Endothelial cell (in vitro differentiated cells): ENCODE results near the gene DNAI2. TPM values are rescaled to one million over a fixed set of nuclear protein-coding genes. Genes with fewer than 3 reads are reported as not detected.
A peak's percentile ranks its signal among the peaks of the same experiment; 100 is the strongest.

Source experiments
- DNase-seq: peaks from one replicate; pipeline ENCODE4 v3.0.0; 2021; ENCODE audit warnings: low spot score
- H3K27ac Mint-ChIP-seq: one replicate; pipeline ENCODE4 v1.8.0; 2021; ENCODE audit warnings: mixed read lengths, inconsistent platforms; ENCODE audit not compliant: unreplicated experiment
- H3K27me3 Mint-ChIP-seq: one replicate; pipeline ENCODE4 v1.8.0; 2021; ENCODE audit warnings: mild to moderate bottlenecking, moderate library complexity, mixed read lengths, inconsistent platforms; ENCODE audit not compliant: unreplicated experiment
- H3K36me3 Mint-ChIP-seq: one replicate; pipeline ENCODE4 v1.8.0; 2021; ENCODE audit warnings: mild to moderate bottlenecking, low read depth, mixed read lengths, inconsistent platforms; ENCODE audit not compliant: unreplicated experiment
- H3K4me1 Mint-ChIP-seq: one replicate; pipeline ENCODE4 v1.8.0; 2021; ENCODE audit warnings: mild to moderate bottlenecking, mixed read lengths, inconsistent platforms; ENCODE audit not compliant: unreplicated experiment
- H3K4me3 Mint-ChIP-seq: one replicate; pipeline ENCODE4 v1.8.0; 2021; ENCODE audit warnings: mild to moderate bottlenecking, mixed read lengths, inconsistent platforms; ENCODE audit not compliant: unreplicated experiment
- H3K9me3 Mint-ChIP-seq: one replicate; pipeline ENCODE4 v1.8.0; 2021; ENCODE audit warnings: mixed read lengths, inconsistent platforms; ENCODE audit not compliant: unreplicated experiment
- total RNA-seq: library from RNA; stranded (reverse); fragmentation: NEBNext Ultra II Directional; extraction: Animal tissue kit (Norgen Biotek cat#: 25700); gene quantifications from one replicate; pipeline ENCODE4 v1.2.1, GENCODE V29; 2021; ENCODE audit not compliant: unreplicated experiment
- TF ChIP-seq, protein P1 (sequence below): fragments of 200-600 bp; sonication (generic); IDR thresholded peaks from one replicate; pipeline ENCODE4 v1.5.0; 2021; ENCODE audit warnings: antibody characterized with exemption; ENCODE audit not compliant: unreplicated experiment

DNAI2 gene
- total RNA-seq, 1 donor from 2014 or later, result not detected

DNA sequence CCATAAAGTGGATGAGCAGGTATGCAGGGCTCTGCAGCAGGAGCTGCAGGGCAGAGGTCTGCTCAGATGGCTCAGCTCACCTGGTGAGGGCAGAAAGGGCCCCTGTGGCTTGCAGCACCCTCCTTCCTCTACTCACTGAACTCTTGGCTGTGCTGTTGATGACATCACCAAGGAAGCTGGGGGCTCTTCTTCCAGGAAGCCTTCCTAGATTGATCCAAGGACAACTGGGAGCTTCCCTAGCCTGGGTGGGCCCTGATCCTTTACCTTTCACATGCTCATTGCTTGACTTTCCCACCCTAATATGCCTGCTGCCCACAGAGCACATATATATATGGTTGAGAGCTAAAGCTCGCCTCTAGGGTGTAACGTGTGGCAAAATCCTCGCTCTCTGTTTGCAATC lies 54.5 kb downstream of the DNAI2 start:
- no peaks in the 10 kb centered on the region for H3K9me3 Mint-ChIP-seq
- peak overlapping the region; percentile 52 for H3K4me3 Mint-ChIP-seq
- peaks cover 12% of the 10 kb centered on the region for H3K27me3 Mint-ChIP-seq
- peaks cover 51% of the 10 kb centered on the region for H3K4me1 Mint-ChIP-seq
- H3K27ac Mint-ChIP-seq, result no peak overlapping the region
- TF ChIP-seq, protein P1, sequence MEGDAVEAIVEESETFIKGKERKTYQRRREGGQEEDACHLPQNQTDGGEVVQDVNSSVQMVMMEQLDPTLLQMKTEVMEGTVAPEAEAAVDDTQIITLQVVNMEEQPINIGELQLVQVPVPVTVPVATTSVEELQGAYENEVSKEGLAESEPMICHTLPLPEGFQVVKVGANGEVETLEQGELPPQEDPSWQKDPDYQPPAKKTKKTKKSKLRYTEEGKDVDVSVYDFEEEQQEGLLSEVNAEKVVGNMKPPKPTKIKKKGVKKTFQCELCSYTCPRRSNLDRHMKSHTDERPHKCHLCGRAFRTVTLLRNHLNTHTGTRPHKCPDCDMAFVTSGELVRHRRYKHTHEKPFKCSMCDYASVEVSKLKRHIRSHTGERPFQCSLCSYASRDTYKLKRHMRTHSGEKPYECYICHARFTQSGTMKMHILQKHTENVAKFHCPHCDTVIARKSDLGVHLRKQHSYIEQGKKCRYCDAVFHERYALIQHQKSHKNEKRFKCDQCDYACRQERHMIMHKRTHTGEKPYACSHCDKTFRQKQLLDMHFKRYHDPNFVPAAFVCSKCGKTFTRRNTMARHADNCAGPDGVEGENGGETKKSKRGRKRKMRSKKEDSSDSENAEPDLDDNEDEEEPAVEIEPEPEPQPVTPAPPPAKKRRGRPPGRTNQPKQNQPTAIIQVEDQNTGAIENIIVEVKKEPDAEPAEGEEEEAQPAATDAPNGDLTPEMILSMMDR, result no peak
- H3K36me3 Mint-ChIP-seq, result peaks cover 10% of the 10 kb centered on the region
- no peak for DNase-seq

DNA sequence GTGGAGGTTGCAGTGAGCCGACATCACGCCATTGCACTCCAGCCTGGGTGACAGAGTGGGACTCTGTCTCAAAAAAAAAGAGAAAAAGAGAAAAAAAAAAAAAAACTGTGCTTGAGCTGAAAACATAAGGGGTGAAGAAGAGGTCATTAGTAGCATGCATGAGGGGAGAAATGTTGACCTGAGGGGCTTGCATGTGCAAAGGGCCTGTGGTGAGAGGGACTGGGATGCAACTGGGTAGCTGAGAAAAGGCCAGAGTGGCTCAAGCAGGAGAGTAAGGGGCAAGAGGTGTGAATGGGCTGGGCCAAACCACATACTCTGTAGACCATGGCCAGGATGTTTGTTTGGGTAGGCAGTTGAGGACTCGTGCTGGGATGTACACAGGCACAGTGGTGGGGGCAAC lies 55.3 kb downstream of the DNAI2 start:
- Mint-ChIP-seq H3K4me3 (peak overlapping the region; percentile 8), H3K27ac (no peak overlapping the region), H3K4me1 (peaks cover 51% of the 10 kb centered on the region), H3K9me3 (no peaks in the 10 kb centered on the region), H3K36me3 (peaks cover 10% of the 10 kb centered on the region), H3K27me3 (peaks cover 10% of the 10 kb centered on the region)
- no peak for DNase-seq
- TF ChIP-seq, protein P1, result no peak

DNA sequence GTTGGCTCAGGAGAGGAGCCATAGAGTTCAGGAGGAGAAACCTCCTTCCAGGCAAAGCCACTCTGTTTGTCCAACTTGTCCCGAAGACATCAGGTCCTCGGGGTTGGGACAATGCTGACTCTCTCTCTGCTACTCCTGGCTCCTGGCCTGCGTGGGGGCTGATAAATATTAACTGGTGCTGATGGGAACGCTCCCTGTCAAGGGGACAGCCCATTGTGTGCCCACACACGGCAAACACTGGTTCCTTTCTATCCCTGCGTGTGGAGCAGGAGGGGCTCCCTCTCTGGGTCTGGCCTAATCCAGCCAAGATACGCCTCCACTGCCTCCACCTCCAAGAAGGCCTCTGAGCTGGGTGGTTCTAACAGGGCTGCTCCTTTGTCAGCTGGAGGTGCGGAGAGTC lies 56.4 kb downstream of the DNAI2 start:
- Mint-ChIP-seq H3K9me3 (no peaks in the 10 kb centered on the region), H3K27me3 (peaks cover 8% of the 10 kb centered on the region), H3K36me3 (peaks cover 10% of the 10 kb centered on the region), H3K4me3 (no peak overlapping the region), H3K27ac (no peak overlapping the region), H3K4me1 (peaks cover 44% of the 10 kb centered on the region)
- DNase-seq, result no peak
- TF ChIP-seq, protein P1, result no peak

DNA sequence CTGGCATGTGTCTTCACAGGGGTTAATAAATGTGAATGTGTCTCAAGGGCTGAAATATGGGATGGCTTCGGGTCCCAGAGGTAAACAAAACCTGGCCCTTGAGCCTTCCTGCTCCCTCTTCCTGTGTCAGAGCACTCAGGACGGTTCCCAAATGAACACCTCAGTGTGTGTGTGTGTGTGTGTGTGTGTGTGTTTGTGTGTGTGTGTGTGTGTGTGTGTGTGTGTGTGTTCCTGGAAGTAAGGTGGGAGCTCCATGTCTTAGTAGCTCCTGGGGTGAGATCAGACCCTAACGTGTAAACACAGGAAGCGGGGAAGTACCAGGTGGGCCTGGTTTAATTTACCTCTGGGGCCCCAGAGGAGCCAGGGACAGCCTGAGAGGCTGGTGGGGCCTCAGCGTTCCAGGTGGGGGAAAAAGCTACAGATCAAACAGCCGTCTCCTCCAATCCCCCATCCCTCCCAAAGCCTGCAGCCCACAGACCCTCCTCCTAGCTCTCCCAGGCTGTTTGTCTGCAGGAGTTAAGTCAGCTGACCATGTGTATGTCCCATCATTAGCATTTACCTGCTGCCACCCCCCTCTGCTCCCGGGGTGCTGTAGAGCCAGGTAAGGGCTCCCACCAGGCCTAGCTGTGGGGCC lies 58.1 kb downstream of the DNAI2 start:
- Mint-ChIP-seq H3K27me3 (peaks cover 14% of the 10 kb centered on the region), H3K27ac (peak overlapping the region; percentile 34), H3K36me3 (peaks cover 15% of the 10 kb centered on the region), H3K4me3 (peak overlapping the region; percentile 81), H3K4me1 (peaks cover 38% of the 10 kb centered on the region), H3K9me3 (no peaks in the 10 kb centered on the region)
- no peak for DNase-seq
- TF ChIP-seq, protein P1, result no peak

DNA sequence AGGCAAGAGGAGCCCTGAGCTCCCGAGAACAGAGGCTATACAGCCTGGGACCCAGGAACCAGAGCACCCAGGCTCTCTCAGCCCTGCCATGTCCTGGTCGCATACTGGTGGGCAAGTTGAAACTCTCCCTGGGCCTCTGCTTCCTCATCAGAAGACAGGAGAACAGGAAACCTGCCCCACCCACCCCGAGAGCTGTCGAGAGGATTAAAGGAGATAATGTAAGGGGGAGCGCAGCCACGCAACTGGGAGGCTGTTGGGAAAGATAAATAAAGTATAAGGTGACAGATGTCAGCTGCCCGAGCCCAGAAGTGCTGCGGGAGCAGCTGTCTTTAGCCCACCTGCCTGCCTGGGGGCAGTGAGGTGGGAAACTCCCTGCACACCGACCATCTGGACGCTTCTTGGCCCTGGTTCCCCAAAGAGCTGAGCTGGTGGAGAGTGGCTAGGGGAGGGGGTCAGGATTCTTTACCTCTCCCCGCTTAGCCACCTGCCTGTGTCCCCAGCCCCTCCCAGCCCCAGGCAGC lies 58.8 kb downstream of the DNAI2 start:
- Mint-ChIP-seq H3K27me3 (peaks cover 10% of the 10 kb centered on the region), H3K27ac (no peak overlapping the region)
- no peak for DNase-seq

More for the DNA sequence above, 58.8 kb downstream of the DNAI2 start:
- no peaks in the 10 kb centered on the region for H3K9me3 Mint-ChIP-seq
- H3K4me1 Mint-ChIP-seq, result peaks cover 35% of the 10 kb centered on the region
- H3K4me3 Mint-ChIP-seq, result no peak overlapping the region
- H3K36me3 Mint-ChIP-seq, result peaks cover 15% of the 10 kb centered on the region
- TF ChIP-seq, protein P1, result no peak
